Neuronal stem cell (in vitro differentiated cells): ENCODE data around the gene INSC.

ENCODE experiments used
- DNase-seq: peaks from one replicate; pipeline ENCODE4 v3.0.0-alpha.2; 2013; ENCODE audit warnings: low spot score
- H2AFZ ChIP-seq: one replicate; pipeline ENCODE4 v1.6.1; 2013; ENCODE audit warnings: mild to moderate bottlenecking, low read length, inconsistent platforms
- H2AK5ac ChIP-seq: 2 replicates; pipeline ENCODE4 v1.6.1; 2013; ENCODE audit warnings: low read depth, mild to moderate bottlenecking, inconsistent platforms, low read length, moderate library complexity, mixed read lengths
- H2BK120ac ChIP-seq: 2 replicates; pipeline ENCODE4 v1.6.1; 2013; ENCODE audit warnings: low read depth, mild to moderate bottlenecking, inconsistent platforms, low read length, moderate library complexity, mixed read lengths
- H2BK12ac ChIP-seq: one replicate; pipeline ENCODE4 v1.6.1; 2013; ENCODE audit warnings: low read length, inconsistent platforms
- H2BK15ac ChIP-seq: 2 replicates; pipeline ENCODE4 v1.6.1; 2013; ENCODE audit warnings: mild to moderate bottlenecking, low read length, inconsistent platforms, mixed read lengths
- H2BK5ac ChIP-seq: one replicate; pipeline ENCODE4 v1.6.1; 2013; ENCODE audit warnings: inconsistent platforms, mild to moderate bottlenecking, low read length, moderate library complexity
- H3K14ac ChIP-seq: one replicate; pipeline ENCODE4 v1.6.1; 2013; ENCODE audit warnings: low read length, inconsistent platforms
- H3K18ac ChIP-seq: 2 replicates; pipeline ENCODE4 v1.6.1; 2013; ENCODE audit warnings: low read length, inconsistent platforms
- H3K23ac ChIP-seq: 2 replicates; pipeline ENCODE4 v1.6.1; 2013; ENCODE audit warnings: low read depth, mild to moderate bottlenecking, mixed read lengths, low read length, inconsistent platforms; ENCODE audit not compliant: poor library complexity
- H3K27ac ChIP-seq: replicated peaks from 3 replicates; pipeline ENCODE4 v1.5.1; 2013; ENCODE audit warnings: low read length, inconsistent platforms
- H3K27me3 ChIP-seq, 3 experiments: 2 replicates each; pipeline ENCODE4 v1.6.1; 2013; ENCODE audit warnings: low read length in 3 of 3, mild to moderate bottlenecking in 2 of 3, inconsistent platforms in 1 of 3, low read depth in 1 of 3, mixed read lengths in 1 of 3, moderate library complexity in 1 of 3; ENCODE audit not compliant: control insufficient read depth in 3 of 3, insufficient read depth in 3 of 3
- H3K36me3 ChIP-seq, 2 donors: replicated peaks in 1 of 2; 2 replicates each; pipeline ENCODE4 v1.6.1; 2013; ENCODE audit warnings: low read length in 2 of 2; ENCODE audit not compliant: control insufficient read depth in 2 of 2, insufficient read depth in 2 of 2
- H3K4ac ChIP-seq: 2 replicates; pipeline ENCODE4 v1.6.1; 2013; ENCODE audit warnings: inconsistent platforms, mild to moderate bottlenecking, low read length, moderate library complexity
- H3K4me1 ChIP-seq, 2 donors: 1 replicate in 1 of 2; 2 replicates in 1 of 2; pipeline ENCODE4 v1.6.1; 2013; ENCODE audit warnings: low read length in 2 of 2, low read depth in 1 of 2; ENCODE audit not compliant: control insufficient read depth in 2 of 2, insufficient read depth in 1 of 2
- H3K4me2 ChIP-seq: one replicate; pipeline ENCODE4 v1.6.1; 2013; ENCODE audit warnings: mild to moderate bottlenecking, low read length, inconsistent platforms; ENCODE audit not compliant: insufficient read depth, poor library complexity, severe bottlenecking
- H3K4me3 ChIP-seq, 2 donors: 2 replicates each; pipeline ENCODE4 v1.5.1; 2013; ENCODE audit warnings: low read length in 2 of 2, mild to moderate bottlenecking in 2 of 2, inconsistent platforms in 1 of 2, moderate library complexity in 1 of 2
- H3K79me1 ChIP-seq: one replicate; pipeline ENCODE4 v1.6.1; 2013; ENCODE audit warnings: low read depth, mild to moderate bottlenecking, inconsistent platforms, low read length, moderate library complexity
- H3K9ac ChIP-seq: one replicate; pipeline ENCODE4 v1.6.1; 2013; ENCODE audit warnings: mild to moderate bottlenecking, low read depth, low read length, inconsistent platforms; ENCODE audit not compliant: poor library complexity
- H3K9me3 ChIP-seq, 2 donors: replicated peaks in 1 of 2; 2 replicates each; pipeline versions ENCODE3 to v1.6.1; 2013; ENCODE audit warnings: low read length in 2 of 2, mild to moderate bottlenecking in 2 of 2, inconsistent platforms in 1 of 2, low read depth in 1 of 2, mixed read lengths in 1 of 2, moderate library complexity in 1 of 2; ENCODE audit not compliant: control insufficient read depth in 2 of 2, insufficient read depth in 1 of 2
- H4K8ac ChIP-seq: one replicate; pipeline ENCODE4 v1.6.1; 2013; ENCODE audit warnings: low read depth, mild to moderate bottlenecking, inconsistent platforms, low read length, moderate library complexity
- H4K91ac ChIP-seq: one replicate; pipeline ENCODE4 v1.6.1; 2013; ENCODE audit warnings: low read length, low read depth, mild to moderate bottlenecking, inconsistent platforms; ENCODE audit not compliant: poor library complexity
- WGBS, 2 donors: extraction: QIAGEN DNeasy Blood & Tissue Kit; methylation state at CpG; one replicate each; pipeline ENCODE4 v1.1.7; 2013; ENCODE audit warnings: missing lambda C conversion rate in 2 of 2, mixed read lengths in 1 of 2; ENCODE audit not compliant: insufficient read length in 2 of 2, insufficient replicate concordance in 1 of 2; ENCODE audit errors: extremely low coverage in 2 of 2; 5-methylcytosine and 5-hydroxymethylcytosine counted together

The INSC gene

GRCh38 chr11:15185021-15185420, 70.3 kb downstream of the INSC start:
- Histone ChIP-seq H3K27ac (no peak overlapping the region), H4K8ac (no peak overlapping the region), H3K79me1 (no peaks in the 10 kb centered on the region), H2BK120ac (no peak overlapping the region), H4K91ac (no peak overlapping the region), H2AK5ac (no peak overlapping the region), H2AFZ (no peak overlapping the region), H2BK12ac (no peak overlapping the region), H3K9ac (no peak overlapping the region), H2BK15ac (no peak overlapping the region), H3K9me3 (no peaks in the 10 kb centered on the region), H3K27me3 (no peaks in the 10 kb centered on the region), H3K14ac (no peak overlapping the region), H3K4me3 (no peak overlapping the region), H3K4me2 (no peak overlapping the region), H3K18ac (no peak overlapping the region), H3K4ac (no peak overlapping the region), H3K4me1 (no peaks in the 10 kb centered on the region), H2BK5ac (no peak overlapping the region), H3K36me3 (no peaks in the 10 kb centered on the region), H3K23ac (no peak overlapping the region)
- no peak for DNase-seq
- WGBS, 2 donors: no CpG with 5 or more reads among the region's 1 CpG

GRCh38 chr11:15186146-15186545, 71.4 kb downstream of the INSC start:
- Histone ChIP-seq H3K4me1 (no peaks in the 10 kb centered on the region), H2BK120ac (no peak overlapping the region), H4K91ac (no peak overlapping the region), H3K4me2 (no peak overlapping the region), H3K18ac (no peak overlapping the region), H3K36me3 (no peaks in the 10 kb centered on the region), H3K27ac (no peak overlapping the region), H2BK5ac (no peak overlapping the region), H3K4ac (no peak overlapping the region), H4K8ac (no peak overlapping the region), H2AK5ac (no peak overlapping the region), H3K9ac (no peak overlapping the region), H3K27me3 (no peaks in the 10 kb centered on the region), H3K4me3 (no peak overlapping the region), H3K14ac (no peak overlapping the region), H2AFZ (no peak overlapping the region), H2BK15ac (no peak overlapping the region), H2BK12ac (no peak overlapping the region), H3K23ac (no peak overlapping the region), H3K79me1 (no peaks in the 10 kb centered on the region), H3K9me3 (no peaks in the 10 kb centered on the region)
- DNase-seq: no peak
- no CpG with 5 or more reads among the region's 4 CpGs for WGBS, 2 donors

DNA sequence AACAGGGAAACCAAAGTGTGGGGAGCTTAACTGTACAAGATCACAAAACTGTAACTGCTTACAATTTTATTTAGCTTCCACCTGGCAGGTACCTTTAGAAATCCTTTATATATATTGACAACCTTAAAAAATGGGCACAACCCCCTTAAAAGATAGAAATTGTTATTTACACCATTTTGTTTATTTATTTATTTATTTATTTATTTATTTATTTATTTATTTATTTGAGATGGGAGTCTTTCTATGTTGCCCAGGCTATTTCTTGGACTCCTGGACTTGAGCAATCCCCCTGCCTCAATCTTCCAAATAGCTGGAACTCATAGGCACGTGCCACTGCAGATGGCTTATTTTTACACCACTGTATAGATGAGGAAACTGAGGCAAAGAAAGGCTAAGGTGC, 74.5 kb downstream of the INSC start:
- Histone ChIP-seq H2BK15ac (no peak overlapping the region), H3K79me1 (no peaks in the 10 kb centered on the region), H2BK120ac (no peak overlapping the region), H2BK12ac (no peak overlapping the region), H2BK5ac (no peak overlapping the region), H3K9ac (no peak overlapping the region), H3K9me3 (no peaks in the 10 kb centered on the region), H4K8ac (no peak overlapping the region), H3K4me2 (no peak overlapping the region), H3K27me3 (no peaks in the 10 kb centered on the region), H3K14ac (no peak overlapping the region), H3K23ac (no peak overlapping the region), H3K18ac (no peak overlapping the region), H3K4me1 (no peaks in the 10 kb centered on the region), H3K36me3 (no peaks in the 10 kb centered on the region), H3K27ac (no peak overlapping the region), H3K4ac (no peak overlapping the region), H2AFZ (no peak overlapping the region), H4K91ac (no peak overlapping the region), H2AK5ac (no peak overlapping the region), H3K4me3 (no peak overlapping the region)
- WGBS, 2 donors: no CpG with 5 or more reads among the region's 1 CpG
- no peak for DNase-seq

- H3K79me1 ChIP-seq: no peaks in the 10 kb centered on the region
- no CpG with 5 or more reads among the region's 3 CpGs for WGBS, 2 donors
- H4K91ac ChIP-seq: no peak overlapping the region
- H3K4me3 ChIP-seq: no peak overlapping the region
- H3K4ac ChIP-seq: no peak overlapping the region
- H2BK5ac ChIP-seq: no peak overlapping the region
- H3K4me2 ChIP-seq: no peak overlapping the region
- no peak overlapping the region for H4K8ac ChIP-seq
- H2BK12ac ChIP-seq: no peak overlapping the region
- no peak overlapping the region for H2BK120ac ChIP-seq
- no peak overlapping the region for H3K27ac ChIP-seq
- H3K9me3 ChIP-seq: no peaks in the 10 kb centered on the region
- H3K23ac ChIP-seq: no peak overlapping the region
- H3K4me1 ChIP-seq: no peaks in the 10 kb centered on the region
- H3K36me3 ChIP-seq: no peaks in the 10 kb centered on the region
- H3K27me3 ChIP-seq: no peaks in the 10 kb centered on the region
- H3K14ac ChIP-seq: no peak overlapping the region
- DNase-seq: no peak
- no peak overlapping the region for H3K18ac ChIP-seq
- no peak overlapping the region for H3K9ac ChIP-seq
- H2BK15ac ChIP-seq: no peak overlapping the region
- H2AK5ac ChIP-seq: no peak overlapping the region
- no peak overlapping the region for H2AFZ ChIP-seq
Observed at GRCh38 chr11:15189641-15190365, 75.1 kb downstream of the INSC start.
